ENCODE results near the gene TEP1.
A peak's percentile ranks its signal among the peaks of the same experiment; 100 is the strongest.
"Not testable (repeated sequence)": the region's sequence is repeated elsewhere in the genome, so short reads cannot be mapped to it uniquely, and the experiment has no call there.

Gene TEP1

DNA sequence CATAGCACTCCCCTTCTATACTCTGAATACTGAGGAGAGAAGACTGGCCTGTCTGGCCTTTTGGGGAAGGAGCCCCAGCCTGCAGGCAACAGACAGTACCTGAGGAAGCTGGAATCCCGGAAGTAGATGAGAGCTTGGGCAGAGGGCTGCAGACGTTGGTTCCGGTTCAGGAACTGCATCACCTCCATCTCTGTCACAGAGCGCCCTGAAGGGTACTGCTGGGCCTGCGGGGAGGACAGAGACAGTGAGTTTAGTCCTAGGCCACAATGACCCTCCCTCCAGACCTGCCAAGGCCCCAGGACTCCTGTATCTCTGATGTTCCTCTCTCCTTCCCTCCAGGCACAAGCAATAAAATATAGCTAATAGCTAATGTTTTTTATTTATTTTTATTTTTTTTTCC lies 28.4 kb downstream of the TEP1 start:
- no peak for DNase-seq

DNA sequence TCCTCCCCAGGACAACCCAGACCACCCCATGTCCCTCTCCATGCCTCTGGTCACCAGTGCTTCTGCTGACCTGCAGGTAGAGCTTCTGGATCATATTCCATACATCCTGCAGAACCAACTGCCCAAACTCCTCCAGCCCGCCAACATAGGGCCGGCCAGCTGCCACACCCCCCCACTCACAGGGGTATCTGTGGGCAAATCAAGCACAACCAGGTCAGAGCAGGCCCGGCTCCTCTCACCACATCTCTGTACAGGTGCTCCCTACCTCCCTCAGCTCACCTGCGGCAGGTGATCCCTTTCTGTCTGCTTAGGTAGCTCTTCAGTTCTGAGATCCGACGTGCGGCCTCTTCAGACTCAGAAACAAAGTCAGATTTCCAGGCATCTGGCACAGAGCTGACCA lies 29.0 kb downstream of the TEP1 start:
- no peak for DNase-seq

DNA sequence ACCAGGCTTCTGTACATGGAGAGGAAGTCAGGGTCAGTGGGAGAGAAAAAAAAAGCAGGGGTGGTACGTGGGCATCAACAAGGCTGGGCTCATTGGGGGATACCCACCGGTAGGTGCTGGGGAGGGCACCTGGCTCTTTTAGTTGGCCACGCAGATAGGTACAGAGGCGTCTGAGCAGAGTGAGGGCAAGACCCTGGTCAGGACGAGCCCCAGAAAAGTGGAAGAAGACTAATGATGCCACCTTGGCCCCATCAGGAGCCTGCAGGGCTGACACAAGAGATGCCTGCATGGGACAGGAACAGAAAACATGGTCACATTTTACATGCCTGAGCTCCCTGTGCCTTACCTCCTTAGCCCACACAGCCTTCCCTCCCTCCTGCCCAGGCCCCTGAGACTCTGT lies 29.7 kb downstream of the TEP1 start:
- no peak for DNase-seq

DNA sequence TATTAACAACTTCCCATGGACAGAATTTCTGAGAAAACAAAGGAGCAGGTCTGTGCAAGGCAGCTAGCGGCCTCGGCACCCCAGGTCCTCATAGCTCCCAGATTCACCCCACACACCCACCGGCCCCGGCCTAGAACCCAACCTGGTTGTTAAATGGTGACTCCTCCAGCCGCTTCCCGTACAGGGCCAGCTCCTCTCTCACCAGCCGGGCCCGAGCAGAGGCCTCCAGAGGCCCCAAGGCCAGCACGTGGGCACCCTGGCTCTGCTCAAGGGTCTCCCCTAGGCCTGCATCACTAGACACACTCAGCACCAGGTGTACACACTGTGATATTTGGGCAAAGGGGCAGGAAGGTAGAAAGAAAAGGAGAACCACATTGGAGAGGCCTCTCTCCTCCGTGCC lies 30.3 kb downstream of the TEP1 start:
- no peak for DNase-seq

GRCh38 chr14:20382526-20382925 lies 30.8 kb downstream of the TEP1 start:
- no peak for DNase-seq

- no peak for DNase-seq
Observed at GRCh38 chr14:20381341-20381740, 32.0 kb downstream of the TEP1 start.

GRCh38 chr14:20380681-20381080 lies 32.6 kb downstream of the TEP1 start:
- DNase-seq: no peak

- DNase-seq: no peak
Observed at GRCh38 chr14:20379743-20380142, 33.6 kb downstream of the TEP1 start.

- DNase-seq: no peak
Observed at GRCh38 chr14:20377171-20377570, 36.1 kb downstream of the TEP1 start.

- DNase-seq: no peak
Observed at GRCh38 chr14:20376071-20376588, 37.2 kb downstream of the TEP1 start.

DNA sequence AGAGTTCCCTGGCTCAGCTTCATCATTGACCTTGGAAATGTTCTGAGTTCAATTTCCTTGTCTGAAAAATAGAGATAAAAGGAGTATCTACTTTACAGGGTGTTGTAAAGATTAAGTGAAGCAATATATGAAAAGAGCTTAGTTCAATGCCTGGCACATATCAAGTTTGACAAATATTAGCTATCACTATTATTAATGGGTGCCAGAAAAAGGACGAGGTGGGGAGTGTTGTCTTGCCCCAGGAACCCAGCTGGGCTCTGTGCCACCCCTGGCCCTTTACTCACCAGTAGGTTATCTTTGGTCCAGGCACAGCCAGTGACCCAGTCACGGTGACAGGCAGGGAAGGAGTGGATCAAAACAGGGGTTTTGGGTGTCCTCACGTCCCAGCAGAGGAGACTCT lies 37.8 kb downstream of the TEP1 start:
- DNase-seq: no peak

DNA sequence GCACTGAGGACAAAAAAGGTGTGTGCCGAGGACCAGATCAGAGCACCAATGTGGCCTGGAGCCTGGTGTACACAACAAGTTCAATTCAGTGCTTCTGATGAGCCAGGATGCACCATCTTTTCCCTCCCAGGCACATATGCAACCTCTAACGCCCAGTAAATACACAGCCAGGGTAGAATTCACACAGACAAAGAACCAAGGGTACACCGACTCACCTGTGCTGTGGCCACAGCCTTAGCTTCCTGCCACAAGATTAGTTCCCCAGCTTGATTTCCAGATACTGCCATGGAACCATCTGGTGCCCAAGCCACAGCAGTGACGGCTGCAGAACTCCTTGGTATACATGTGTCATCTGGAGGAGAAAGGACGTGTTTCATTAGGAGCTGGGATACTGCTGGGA lies 40.5 kb downstream of the TEP1 start:
- DNase-seq: no peak

GRCh38 chr14:20365928-20366327 lies 47.4 kb downstream of the TEP1 start:
- no peak for DNase-seq

DNA sequence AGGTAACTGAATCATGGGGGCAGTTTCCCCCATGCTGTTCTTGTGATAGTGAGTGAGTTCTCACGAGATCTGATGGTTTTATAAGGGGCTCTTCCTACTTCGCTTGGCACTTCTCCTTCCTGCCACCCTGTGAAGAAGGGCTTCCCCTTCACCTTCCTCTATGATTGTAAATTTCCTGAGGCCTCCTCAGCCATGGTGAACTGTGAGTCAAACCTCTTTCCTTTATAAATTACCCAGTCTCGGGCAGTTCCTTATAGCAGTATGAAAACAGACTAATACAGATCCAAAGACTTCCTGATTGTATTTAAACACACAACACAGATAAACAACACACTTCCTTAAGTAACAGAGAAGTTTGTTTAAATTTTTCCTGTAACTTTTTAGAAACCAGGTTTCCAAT lies 54.8 kb downstream of the TEP1 start:
- not testable (repeated sequence) for DNase-seq

DNA sequence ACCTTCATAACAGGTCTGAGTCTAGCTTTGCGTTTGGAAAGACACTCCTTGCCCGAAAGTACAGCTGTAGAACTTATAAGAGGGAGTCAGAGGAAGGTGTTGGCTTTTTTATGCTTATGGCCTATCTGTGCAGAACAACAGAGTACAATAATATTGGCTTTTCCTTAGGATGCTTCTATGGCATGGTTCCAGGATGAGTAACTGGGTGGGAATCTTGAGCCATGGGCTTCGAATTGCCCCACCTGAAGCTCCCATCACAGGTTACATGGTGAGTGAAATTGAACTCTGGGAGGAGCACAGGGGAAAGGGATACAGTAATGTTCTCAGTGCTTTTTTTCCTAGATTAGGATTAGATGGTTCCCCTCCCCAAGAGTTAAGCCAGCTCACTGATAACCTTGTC lies 56.9 kb downstream of the TEP1 start:
- no peak for DNase-seq

DNA sequence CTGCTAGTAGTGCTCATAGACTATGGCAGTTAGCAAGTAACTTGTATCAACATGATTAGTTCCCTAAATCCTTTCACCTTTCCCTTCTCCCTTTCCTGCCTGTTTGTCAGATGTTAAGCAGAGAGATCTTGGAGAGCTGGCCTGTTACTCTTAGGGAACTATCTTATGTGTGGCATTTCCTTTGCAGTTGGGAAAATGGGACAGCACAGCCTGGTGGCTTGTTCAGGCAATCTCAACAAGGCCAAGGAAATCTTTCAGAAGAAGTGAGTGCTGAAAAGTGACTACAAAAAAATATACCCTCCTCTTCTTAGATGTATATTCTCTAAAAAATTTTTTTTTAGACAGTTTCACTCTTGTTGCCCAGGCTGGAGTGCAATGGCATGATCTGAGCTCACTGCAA lies 62.4 kb downstream of the TEP1 start:
- DNase-seq: no peak

DNA sequence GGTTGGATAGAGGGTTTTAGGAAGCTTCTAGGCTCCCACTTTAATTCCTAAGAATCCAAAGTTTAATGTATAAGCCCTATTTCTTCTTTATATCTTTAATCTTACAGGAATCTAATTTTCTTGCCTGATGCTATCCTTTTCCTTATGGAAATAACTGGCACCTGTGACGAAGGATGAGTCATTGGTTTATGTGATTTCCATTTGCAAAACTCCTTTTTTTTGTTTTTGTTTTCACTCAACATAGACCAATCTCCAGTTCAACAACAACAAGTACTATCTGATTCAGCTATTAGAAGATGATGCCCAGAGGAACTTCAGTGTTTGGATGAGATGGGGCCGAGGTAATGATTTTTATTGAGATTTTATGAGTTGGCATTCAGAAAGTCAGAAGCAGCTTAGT lies 63.0 kb downstream of the TEP1 start:
- DNase-seq: no peak

DNA sequence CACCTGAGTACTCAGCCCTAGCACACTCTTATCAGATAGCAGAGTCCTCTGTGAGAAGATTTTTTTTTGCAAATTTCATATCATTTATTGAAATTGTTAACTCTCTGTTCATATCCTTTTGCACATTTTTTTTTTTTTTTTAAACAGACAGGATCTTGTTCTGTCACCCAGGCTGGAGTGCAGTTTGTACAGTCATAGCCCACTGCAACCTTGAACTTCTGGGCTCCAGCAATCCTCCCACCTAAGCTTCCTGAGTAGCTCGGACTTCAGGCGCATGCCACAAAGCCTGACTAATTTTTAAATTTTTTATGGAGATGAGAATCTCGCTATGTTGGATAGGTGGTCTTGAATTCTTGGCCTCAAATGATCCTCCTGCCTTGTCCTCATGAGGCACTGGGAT lies 65.6 kb downstream of the TEP1 start:
- no peak for DNase-seq

- no peak for DNase-seq
Observed at GRCh38 chr14:20346713-20347112, 66.6 kb downstream of the TEP1 start.

- DNase-seq: no peak
Observed at GRCh38 chr14:20345366-20345765, 67.9 kb downstream of the TEP1 start.

DNA sequence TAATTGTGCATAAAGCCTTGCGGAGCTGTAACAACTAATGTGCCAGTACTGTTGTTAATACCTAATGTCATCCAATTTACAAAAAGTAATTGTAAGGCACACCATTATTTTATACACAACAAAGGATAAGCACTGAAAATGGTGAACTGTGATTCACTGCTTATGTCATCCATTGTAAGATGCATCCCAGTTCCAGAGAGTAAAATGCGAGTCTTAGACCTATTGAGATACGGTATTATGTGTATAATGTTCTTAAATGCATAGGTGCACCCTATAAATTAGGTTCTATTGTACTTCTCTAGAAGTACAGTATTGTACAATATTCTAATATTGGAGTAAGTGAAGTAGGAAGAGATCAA lies 69.5 kb downstream of the TEP1 start:
- DNase-seq: no peak

DNA sequence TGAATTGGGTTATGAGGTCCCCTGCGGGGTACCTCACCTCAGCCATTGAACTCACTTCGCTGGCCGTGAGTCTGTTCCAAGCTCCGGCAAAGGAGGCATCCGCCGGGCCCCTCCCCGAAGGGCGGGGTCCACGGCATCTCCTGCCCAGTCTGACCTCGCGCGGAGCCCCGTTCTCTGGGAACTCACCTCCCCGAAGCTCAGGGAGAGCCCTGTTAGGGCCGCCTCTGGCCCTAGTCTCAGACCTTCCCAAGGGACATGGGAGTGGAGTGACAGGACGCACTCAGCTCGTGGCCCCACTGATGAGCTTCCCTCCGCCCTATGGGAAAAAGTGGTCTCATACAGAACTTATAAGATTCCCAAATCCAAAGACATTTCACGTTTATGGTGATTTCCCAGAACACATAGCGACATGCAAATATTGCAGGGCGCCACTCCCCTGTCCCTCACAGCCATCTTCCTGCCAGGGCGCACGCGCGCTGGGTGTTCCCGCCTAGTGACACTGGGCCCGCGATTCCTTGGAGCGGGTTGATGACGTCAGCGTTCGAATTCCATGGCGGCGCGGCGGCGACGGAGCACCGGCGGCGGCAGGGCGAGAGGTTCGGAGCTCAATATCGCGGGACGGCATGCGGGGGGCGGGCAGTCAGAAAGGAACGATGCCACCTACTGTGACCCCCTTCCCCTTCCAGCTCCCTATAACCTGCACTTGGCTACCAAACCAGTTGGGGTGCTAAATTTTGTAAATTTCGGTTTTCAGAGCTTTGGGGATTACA lies 70.0 kb downstream of the TEP1 start, which contains the start of gene PARP2:
PARP2 (plus strand) TSS at position 544 of the 770 bp plus-strand sequence; CDS start at position 551, 7 bp downstream.
- peak; percentile 98 for DNase-seq

- DNase-seq: no peak
Observed at GRCh38 chr14:20341646-20342045, 71.7 kb downstream of the TEP1 start.

DNA sequence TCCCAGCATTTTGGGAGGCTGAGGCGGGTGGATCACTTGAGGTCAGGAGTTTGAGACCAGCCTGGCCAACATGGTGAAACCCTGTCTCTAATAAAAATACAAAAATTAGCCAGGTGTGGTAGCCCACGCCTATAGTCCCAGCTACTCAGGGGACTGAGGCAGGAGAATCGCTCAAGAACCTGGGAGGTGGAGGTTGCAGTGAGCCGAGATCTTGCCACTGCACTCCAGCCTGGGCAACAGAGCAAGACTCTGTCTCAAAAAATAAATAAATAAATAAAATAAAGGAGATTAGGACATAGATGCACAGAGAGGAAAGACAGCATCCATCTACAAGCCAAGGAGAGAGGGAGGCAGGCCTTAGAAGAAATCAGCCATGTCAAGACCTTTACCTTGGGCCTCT lies 72.3 kb downstream of the TEP1 start:
- DNase-seq: not testable (repeated sequence)

- DNase-seq: no peak
Observed at GRCh38 chr14:20334017-20334416, 79.3 kb downstream of the TEP1 start.
